GM23248 (cell line): ENCODE results near the gene TRAF1. TPM values are rescaled to one million over a fixed set of nuclear protein-coding genes. Genes with fewer than 3 reads are reported as not detected.

Experiments used
- DNase-seq: peaks from one replicate; pipeline ENCODE4 v3.0.0-alpha.2; 2015
- H2AFZ ChIP-seq: fragments of 200-600 bp; sonication (generic); 2 replicates; pipeline ENCODE4 v1.6.1; 2016; ENCODE audit warnings: antibody characterized with exemption
- H3F3A ChIP-seq: fragments of 200-600 bp; sonication (generic); 2 replicates; pipeline ENCODE4 v1.6.1; 2016; ENCODE audit warnings: mild to moderate bottlenecking, antibody characterized with exemption, mixed run types; ENCODE audit not compliant: insufficient read depth
- H3K27ac ChIP-seq: fragments of 200-600 bp; sonication (generic); 2 replicates; pipeline ENCODE4 v1.5.1; 2016; ENCODE audit warnings: mild to moderate bottlenecking
- H3K27me3 ChIP-seq: fragments of 200-600 bp; sonication (generic); replicated peaks from 2 replicates; pipeline ENCODE4 v1.6.1; 2016; ENCODE audit warnings: mild to moderate bottlenecking; ENCODE audit not compliant: insufficient read depth
- H3K36me3 ChIP-seq: fragments of 200-600 bp; sonication (generic); 2 replicates; pipeline ENCODE4 v1.6.1; 2016; ENCODE audit warnings: low read depth, mild to moderate bottlenecking
- H3K4me1 ChIP-seq: fragments of 200-600 bp; sonication (generic); 2 replicates; pipeline ENCODE4 v1.6.1; 2016; ENCODE audit warnings: mild to moderate bottlenecking; ENCODE audit not compliant: insufficient read depth
- H3K4me2 ChIP-seq: fragments of 200-600 bp; sonication (generic); one replicate; pipeline ENCODE4 v1.6.1; 2016; ENCODE audit warnings: mild to moderate bottlenecking; ENCODE audit not compliant: unreplicated experiment
- H3K4me3 ChIP-seq: fragments of 200-600 bp; sonication (generic); 2 replicates; pipeline ENCODE4 v1.5.1; 2016; ENCODE audit warnings: mild to moderate bottlenecking
- H3K79me2 ChIP-seq: fragments of 200-600 bp; sonication (generic); 2 replicates; pipeline ENCODE4 v1.6.1; 2016; ENCODE audit warnings: mild to moderate bottlenecking; ENCODE audit not compliant: insufficient read depth
- H3K9ac ChIP-seq: fragments of 200-600 bp; sonication (generic); 2 replicates; pipeline ENCODE4 v1.6.1; 2016; ENCODE audit warnings: mild to moderate bottlenecking
- H3K9me2 ChIP-seq: fragments of 200-600 bp; sonication (generic); 2 replicates; pipeline ENCODE4 v1.6.1; 2016; ENCODE audit warnings: mixed run types, mild to moderate bottlenecking, moderate library complexity; ENCODE audit not compliant: insufficient read depth
- H3K9me3 ChIP-seq: fragments of 200-600 bp; sonication (generic); one replicate; pipeline ENCODE4 v1.6.1; 2017; ENCODE audit warnings: low read depth
- H4K20me1 ChIP-seq: fragments of 200-600 bp; sonication (generic); 2 replicates; pipeline ENCODE4 v1.6.0; 2016; ENCODE audit not compliant: insufficient read depth
- EZH2 ChIP-seq: fragments of 200-600 bp; sonication (generic); IDR thresholded peaks from 2 replicates; pipeline ENCODE4 v1.6.1; 2018; ENCODE audit warnings: antibody characterized with exemption, mild to moderate bottlenecking; ENCODE audit not compliant: insufficient read depth, poor library complexity, severe bottlenecking
- EZH2phosphoT487 ChIP-seq: fragments of 200-600 bp; sonication (generic); IDR thresholded peaks from 2 replicates; pipeline ENCODE4 v1.6.1; 2018; ENCODE audit warnings: antibody characterized with exemption, moderate library complexity, mild to moderate bottlenecking, low read depth; ENCODE audit not compliant: insufficient read depth
- WGBS, 2 experiments: methylation state at CpG; one replicate each; pipeline ENCODE4 v1.1.6; 2015 to 2017; ENCODE audit warnings: low lambda C conversion rate in 2 of 2, low coverage in 1 of 2; ENCODE audit errors: missing lambda C conversion rate in 2 of 2; 5-methylcytosine and 5-hydroxymethylcytosine counted together
- in situ Hi-C: fragments of 300-500 bp; cut with MboI; formaldehyde crosslinking; loops from 2 replicates; pipeline ENCODE4 v1.15.0; 2020
- polyA plus RNA-seq: library from polyadenylated mRNA; unstranded; fragments of >200 nt; fragmentation: Nextera tagmentation; extraction: Ambion mirVana; gene quantifications from 2 replicates; pipeline ENCODE4 v1.2.1, GENCODE V29; 2016
- total RNA-seq: library from RNA; depleted of rRNA; stranded (reverse); fragments of >200 nt; shearing (Covaris generic); gene quantifications from 2 replicates; pipeline ENCODE4 v1.2.3, GENCODE V29; 2014

The TRAF1 gene
- total and polyA plus RNA-seq, 2 experiments from 2014 or later = 0.54 to 0.75 TPM

DNA sequence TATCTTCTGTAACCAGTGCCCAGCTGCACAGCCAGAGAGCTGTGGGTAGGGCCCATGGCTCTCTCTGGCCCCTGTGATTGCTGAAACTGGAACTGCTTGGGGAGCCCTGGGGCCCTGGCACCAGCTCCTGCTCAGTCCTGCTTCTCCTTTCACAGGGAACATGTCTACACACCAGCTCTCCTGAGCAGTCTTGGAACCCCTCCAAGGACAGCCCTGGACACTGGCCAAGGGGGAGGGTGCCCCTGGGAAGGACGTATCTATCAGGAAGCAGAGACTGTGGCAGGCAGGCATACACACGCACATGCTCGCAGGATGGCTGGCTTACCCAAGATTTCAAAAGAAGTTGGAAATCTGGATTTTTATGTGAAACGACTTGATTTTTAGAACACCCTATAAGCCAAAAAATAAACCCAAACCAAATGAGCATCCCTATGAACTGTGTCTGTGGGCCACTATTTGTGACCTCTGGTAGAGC is 8.8 kb upstream of the TRAF1 start:
- Histone ChIP-seq H3K4me1 (peaks cover 46% of the 10 kb centered on the region), H3K9ac (peak overlapping the region; percentile 68), H3F3A (peaks cover 39% of the 10 kb centered on the region), H3K79me2 (no peaks in the 10 kb centered on the region), H4K20me1 (no peaks in the 10 kb centered on the region), H3K4me2 (peak overlapping the region; percentile 89), H2AFZ (peak overlapping the region; percentile 47; the same call in 1 of the 2 replicates), H3K27ac (peak overlapping the region; percentile 83), H3K27me3 (no peaks in the 10 kb centered on the region), H3K9me3 (no peaks in the 10 kb centered on the region), H3K36me3 (no peaks in the 10 kb centered on the region), H3K4me3 (peak overlapping the region; percentile 60), H3K9me2 (no peaks in the 10 kb centered on the region)
- peak; percentile 77 for DNase-seq
- TF ChIP-seq EZH2phosphoT487 = no peak
- no peak for TF ChIP-seq EZH2
- WGBS, 2 experiments = 3 to 7% methylated on average over 4 of the region's 4 CpGs
- in situ Hi-C loops = no loop called here

DNA sequence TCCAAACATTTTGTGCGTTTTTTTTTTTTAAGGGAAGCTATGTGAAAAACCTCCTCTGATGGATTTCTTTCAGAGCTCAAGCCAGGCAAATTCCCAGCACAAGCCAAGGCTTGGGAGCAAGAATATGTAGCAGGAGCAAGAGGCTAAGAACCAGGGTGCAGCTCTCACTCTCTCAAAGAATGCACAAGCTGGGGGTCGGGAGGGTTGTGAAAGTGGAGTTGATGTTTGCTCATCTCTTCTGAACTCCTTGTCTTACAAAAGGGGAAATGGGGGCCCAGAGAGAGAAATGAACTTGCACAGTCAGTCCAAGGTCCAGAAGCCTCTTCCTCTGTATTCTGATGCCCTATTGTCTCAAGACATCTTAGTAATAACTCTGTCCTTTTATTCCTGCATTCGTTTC is 7.7 kb upstream of the TRAF1 start:
- no peaks in the 10 kb centered on the region for H3K36me3 ChIP-seq
- H3K27ac ChIP-seq = no peak overlapping the region
- TF ChIP-seq EZH2 (no peak), EZH2phosphoT487 (no peak)
- peaks cover 49% of the 10 kb centered on the region for H3K4me1 ChIP-seq
- in situ Hi-C loops = no loop called here
- no peaks in the 10 kb centered on the region for H3K79me2 ChIP-seq
- whole genome bisulfite sequencing, 2 experiments = 28 to 30% methylated on average over 3 of the region's 3 CpGs
- no peak overlapping the region for H3K4me2 ChIP-seq
- no peak overlapping the region for H2AFZ ChIP-seq
- H4K20me1 ChIP-seq = no peaks in the 10 kb centered on the region
- H3K27me3 ChIP-seq = no peaks in the 10 kb centered on the region
- H3K9ac ChIP-seq = no peak overlapping the region
- H3K9me3 ChIP-seq = no peaks in the 10 kb centered on the region
- DNase-seq = no peak
- H3K9me2 ChIP-seq = no peaks in the 10 kb centered on the region
- no peak overlapping the region for H3K4me3 ChIP-seq
- H3F3A ChIP-seq = peaks cover 39% of the 10 kb centered on the region

DNA sequence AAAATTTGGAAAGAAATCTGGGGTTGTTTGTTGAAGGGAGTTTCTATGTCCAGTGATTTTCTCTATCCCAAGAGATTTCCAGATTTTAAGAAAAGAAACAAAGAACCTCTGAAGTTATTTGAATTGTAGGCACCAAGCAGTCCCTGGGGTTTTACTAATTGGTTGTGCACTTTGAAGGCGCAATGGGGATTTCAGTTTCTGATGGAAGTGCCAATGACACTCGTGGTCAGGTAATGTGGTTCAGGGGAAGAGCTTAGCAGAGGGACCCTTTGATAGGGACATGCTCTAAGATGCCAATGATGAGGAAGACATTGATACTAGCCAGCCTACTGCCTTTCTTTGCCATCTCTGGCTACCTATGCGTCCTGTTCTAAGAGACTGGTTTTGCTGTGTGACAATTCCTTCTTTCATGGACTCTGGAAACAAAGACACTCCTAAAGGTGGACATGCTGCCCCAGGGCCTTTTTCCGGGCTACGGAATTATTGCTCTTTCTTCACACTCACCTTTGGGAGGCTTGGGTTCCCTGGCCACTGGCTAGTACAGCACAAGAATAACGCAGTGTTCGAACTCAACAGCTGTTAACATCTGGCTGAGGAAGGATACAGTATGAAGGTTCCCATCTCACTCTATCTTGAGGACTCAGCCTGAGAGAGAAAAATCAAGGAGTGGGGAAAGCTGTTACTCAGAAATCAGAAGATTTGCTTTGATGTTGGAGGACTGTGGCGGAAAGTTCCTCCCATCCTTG is 6.9 kb upstream of the TRAF1 start:
- Histone ChIP-seq H3K9me2 (no peaks in the 10 kb centered on the region), H4K20me1 (no peaks in the 10 kb centered on the region), H3K4me2 (no peak overlapping the region), H2AFZ (no peak overlapping the region), H3K4me3 (no peak overlapping the region), H3K4me1 (peaks cover 51% of the 10 kb centered on the region), H3K79me2 (no peaks in the 10 kb centered on the region), H3K9me3 (no peaks in the 10 kb centered on the region), H3K27me3 (no peaks in the 10 kb centered on the region), H3K27ac (no peak overlapping the region), H3K36me3 (no peaks in the 10 kb centered on the region), H3F3A (peaks cover 39% of the 10 kb centered on the region), H3K9ac (no peak overlapping the region)
- WGBS, 2 experiments = 94 to 96% methylated on average over 8 of the region's 8 CpGs
- in situ Hi-C loops = no loop called here
- TF ChIP-seq EZH2phosphoT487 (no peak), EZH2 (no peak)
- DNase-seq = no peak

DNA sequence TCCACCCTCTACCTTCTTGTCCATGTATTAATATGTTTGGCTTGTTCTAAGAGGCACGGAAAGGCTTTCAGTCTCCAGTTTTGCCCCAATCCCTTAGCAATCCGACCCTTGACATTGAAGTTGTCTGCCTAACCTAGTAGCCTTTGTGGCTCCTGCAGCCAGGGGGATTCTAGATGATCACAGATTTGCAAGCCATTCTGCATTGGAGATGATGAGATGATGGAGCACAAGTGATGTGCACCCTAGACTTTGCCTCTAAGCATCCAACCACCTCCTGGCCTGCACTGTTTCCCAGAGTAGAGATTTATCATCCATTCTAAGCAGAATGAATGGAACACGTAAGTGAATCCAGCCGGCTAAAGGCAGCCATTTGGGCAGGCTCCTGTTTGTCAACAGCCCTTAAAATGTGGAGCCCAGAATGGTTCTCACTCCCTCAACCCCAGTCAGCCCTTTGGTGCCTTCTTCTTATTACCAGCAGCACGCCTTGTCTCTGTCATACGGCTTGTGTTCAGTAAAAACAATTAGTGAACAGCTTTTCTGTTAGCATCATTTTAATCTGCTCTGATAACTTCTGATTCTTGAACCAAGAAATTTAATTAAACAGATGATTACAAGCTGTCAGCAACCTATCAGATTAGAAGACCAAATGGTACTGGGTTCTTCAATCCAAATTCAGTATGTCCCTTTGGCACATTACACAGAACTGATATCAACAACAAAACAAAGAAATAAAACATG is 5.7 kb upstream of the TRAF1 start:
- Histone ChIP-seq H3K9me2 (no peaks in the 10 kb centered on the region), H3K9ac (peak overlapping the region; percentile 63; the same call in 1 of the 2 replicates), H3K4me1 (peaks cover 45% of the 10 kb centered on the region), H3K4me3 (no peak overlapping the region), H3F3A (peaks cover 42% of the 10 kb centered on the region), H3K4me2 (peak overlapping the region; percentile 75), H3K79me2 (no peaks in the 10 kb centered on the region), H3K27ac (peak overlapping the region; percentile 76), H3K36me3 (no peaks in the 10 kb centered on the region), H3K9me3 (no peaks in the 10 kb centered on the region), H4K20me1 (no peaks in the 10 kb centered on the region), H2AFZ (peak overlapping the region; percentile 64), H3K27me3 (no peaks in the 10 kb centered on the region)
- 60 to 63% methylated on average over 6 of the region's 6 CpGs for WGBS, 2 experiments
- in situ Hi-C loops = no loop called here
- no peak for TF ChIP-seq EZH2
- no peak for TF ChIP-seq EZH2phosphoT487
- DNase-seq = no peak
